HG03025 (cell line): Measurements from ENCODE around the gene SYNC.
"Not testable (repeated sequence)": the region's sequence is repeated elsewhere in the genome, so short reads cannot be mapped to it uniquely, and the experiment has no call there.

Source experiments
- ATAC-seq: cut with Tn5 transposase; IDR thresholded peaks from one replicate; pipeline ENCODE4 v1.9.1; 2021; ENCODE audit warnings: mild to moderate bottlenecking, moderate library complexity; ENCODE audit not compliant: unreplicated experiment, low FRiP score

The SYNC gene

GRCh38 chr1:32724678-32725614 lies 22.4 kb upstream of the SYNC start:
- ATAC-seq, result no peak

GRCh38 chr1:32719681-32720275 lies 17.2 kb upstream of the SYNC start:
- ATAC-seq, result no peak

- no peak for ATAC-seq
Observed at GRCh38 chr1:32718527-32718926, 16.0 kb upstream of the SYNC start.

GRCh38 chr1:32718036-32718435 lies 15.5 kb upstream of the SYNC start:
- no peak for ATAC-seq

- ATAC-seq, result no peak
Observed at GRCh38 chr1:32717503-32717902, 14.9 kb upstream of the SYNC start.

- ATAC-seq, result no peak
Observed at GRCh38 chr1:32716312-32717148, 14.0 kb upstream of the SYNC start.

GRCh38 chr1:32715901-32716311 lies 13.3 kb upstream of the SYNC start:
- ATAC-seq, result no peak

GRCh38 chr1:32714277-32714676 lies 11.7 kb upstream of the SYNC start:
- no peak for ATAC-seq

- ATAC-seq, result no peak
Observed at GRCh38 chr1:32713081-32713480, 10.5 kb upstream of the SYNC start.

GRCh38 chr1:32711221-32711620 lies 8.7 kb upstream of the SYNC start:
- not testable (repeated sequence) for ATAC-seq

- ATAC-seq, result no peak
Observed at GRCh38 chr1:32709476-32709875, 6.9 kb upstream of the SYNC start.

GRCh38 chr1:32709075-32709474 lies 6.5 kb upstream of the SYNC start:
- ATAC-seq, result no peak

- no peak for ATAC-seq
Observed at GRCh38 chr1:32706491-32706890, 3.9 kb upstream of the SYNC start.

- no peak for ATAC-seq
Observed at GRCh38 chr1:32705516-32705915, 2.9 kb upstream of the SYNC start.

- ATAC-seq, result no peak
Observed at GRCh38 chr1:32703479-32704291, 1.1 kb upstream of the SYNC start.

- ATAC-seq, result no peak
Observed at GRCh38 chr1:32701951-32702598, 495 bp downstream of the SYNC start.

- ATAC-seq, result no peak
Observed at GRCh38 chr1:32701421-32701911, 1.1 kb downstream of the SYNC start.

- ATAC-seq, result not testable (repeated sequence)
Observed at GRCh38 chr1:32696996-32697395, 5.6 kb downstream of the SYNC start.

- no peak for ATAC-seq
Observed at GRCh38 chr1:32696041-32696440, 6.5 kb downstream of the SYNC start.
